Measurements from ENCODE around the gene CLEC4F. TPM values are rescaled to one million over a fixed set of nuclear protein-coding genes. Genes with fewer than 3 reads are reported as not detected.

CLEC4F gene
- total RNA-seq, 2 experiments from 2014 or later: not detected

- CTCF ChIA-PET: interaction anchor here (1.3 to 6.1 kb wide), 4 partner anchors 10 to 112 kb away, joined by 3 to 57 read pairs (median 24); partner anchors contain the start of gene FIGLA
- intact Hi-C loops (cut with micrococcal nuclease): loop anchor here (5.0 kb wide), 1 partner anchor 66 kb away; no protein-coding TSS in a partner anchor
- Mint-ChIP-seq H3K4me1 (ENCODE audit: low read depth) (peaks cover 30% of the 10 kb centered on the region), H3K27me3 (no peaks in the 10 kb centered on the region), H3K36me3 (ENCODE audit: low read depth) (no peaks in the 10 kb centered on the region), H3K27ac (peak overlapping the region; percentile 77), H3K4me3 (no peak overlapping the region), H3K9me3 (no peaks in the 10 kb centered on the region)
- peak; percentile 22 for DNase-seq
- no peak for ATAC-seq
- POLR2A ChIA-PET: interaction anchor here (1.0 to 1.2 kb wide), 2 partner anchors 18 to 19 kb away, joined by 3 read pairs; no protein-coding TSS in a partner anchor
- TF ChIP-seq, protein P1, sequence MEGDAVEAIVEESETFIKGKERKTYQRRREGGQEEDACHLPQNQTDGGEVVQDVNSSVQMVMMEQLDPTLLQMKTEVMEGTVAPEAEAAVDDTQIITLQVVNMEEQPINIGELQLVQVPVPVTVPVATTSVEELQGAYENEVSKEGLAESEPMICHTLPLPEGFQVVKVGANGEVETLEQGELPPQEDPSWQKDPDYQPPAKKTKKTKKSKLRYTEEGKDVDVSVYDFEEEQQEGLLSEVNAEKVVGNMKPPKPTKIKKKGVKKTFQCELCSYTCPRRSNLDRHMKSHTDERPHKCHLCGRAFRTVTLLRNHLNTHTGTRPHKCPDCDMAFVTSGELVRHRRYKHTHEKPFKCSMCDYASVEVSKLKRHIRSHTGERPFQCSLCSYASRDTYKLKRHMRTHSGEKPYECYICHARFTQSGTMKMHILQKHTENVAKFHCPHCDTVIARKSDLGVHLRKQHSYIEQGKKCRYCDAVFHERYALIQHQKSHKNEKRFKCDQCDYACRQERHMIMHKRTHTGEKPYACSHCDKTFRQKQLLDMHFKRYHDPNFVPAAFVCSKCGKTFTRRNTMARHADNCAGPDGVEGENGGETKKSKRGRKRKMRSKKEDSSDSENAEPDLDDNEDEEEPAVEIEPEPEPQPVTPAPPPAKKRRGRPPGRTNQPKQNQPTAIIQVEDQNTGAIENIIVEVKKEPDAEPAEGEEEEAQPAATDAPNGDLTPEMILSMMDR (IDR thresholded peaks at IDR 0.05): no peak
These were observed 32.4 kb upstream of the CLEC4F start for GRCh38 chr2:70852824-70853223.

- Mint-ChIP-seq H3K27ac (peak overlapping the region; percentile 77), H3K9me3 (no peaks in the 10 kb centered on the region), H3K4me1 (ENCODE audit: low read depth) (peaks cover 30% of the 10 kb centered on the region), H3K4me3 (peak overlapping the region; percentile 5), H3K36me3 (ENCODE audit: low read depth) (no peaks in the 10 kb centered on the region), H3K27me3 (no peaks in the 10 kb centered on the region)
- POLR2A ChIA-PET: interaction anchor here (0.6 kb wide), 1 partner anchor 21 kb away, joined by 3 read pairs; no protein-coding TSS in a partner anchor
- intact Hi-C loops (cut with micrococcal nuclease): loop anchor here (5.0 kb wide), 1 partner anchor 64 kb away; no protein-coding TSS in a partner anchor
- CTCF ChIA-PET: interaction anchor here (1.1 to 6.1 kb wide), 5 partner anchors 11 to 113 kb away, joined by 3 to 57 read pairs (median 11); partner anchors contain the start of gene FIGLA
- ATAC-seq: peak; percentile 98
- peak; percentile 70 for DNase-seq
- TF ChIP-seq, protein P1 (IDR thresholded peaks at IDR 0.05): no peak
These were observed 31.3 kb upstream of the CLEC4F start for GRCh38 chr2:70851704-70852103.

- Mint-ChIP-seq H3K36me3 (ENCODE audit: low read depth) (no peaks in the 10 kb centered on the region), H3K27me3 (no peaks in the 10 kb centered on the region), H3K27ac (peak overlapping the region; percentile 67), H3K4me1 (ENCODE audit: low read depth) (peaks cover 30% of the 10 kb centered on the region), H3K4me3 (no peak overlapping the region), H3K9me3 (no peaks in the 10 kb centered on the region)
- no peak for ATAC-seq
- ChIA-PET CTCF (interaction anchor here (1.2 to 6.1 kb wide), 2 partner anchors 11 to 65 kb away, joined by 3 to 57 read pairs; no protein-coding TSS in a partner anchor), POLR2A (no interaction called here)
- intact Hi-C loops (cut with micrococcal nuclease): loop anchor here (5.0 kb wide), 1 partner anchor 64 kb away; no protein-coding TSS in a partner anchor
- no peak for DNase-seq
- TF ChIP-seq, protein P1 (IDR thresholded peaks at IDR 0.05): no peak
These were observed 30.5 kb upstream of the CLEC4F start for GRCh38 chr2:70850925-70851324.

DNA sequence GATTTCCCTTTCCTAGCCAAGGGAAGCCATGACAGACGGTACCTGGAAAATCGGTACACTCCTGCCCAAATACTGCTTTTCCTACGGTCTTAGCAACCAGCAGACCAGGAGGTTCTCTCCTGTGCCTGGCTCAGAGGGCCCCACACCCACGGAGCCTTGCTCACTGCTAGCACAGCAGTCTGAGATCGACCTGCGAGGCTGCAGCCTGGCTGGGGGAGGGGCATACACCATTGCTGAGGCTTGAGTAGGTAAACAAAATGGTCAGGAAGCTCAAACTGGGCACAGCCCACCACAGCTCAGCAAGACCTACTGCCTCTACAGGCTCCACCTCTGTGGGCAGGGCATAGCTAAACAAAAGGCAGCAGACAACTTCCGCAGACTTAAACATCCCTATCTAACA is 22.0 kb upstream of the CLEC4F start:
- DNase-seq (no peak), ATAC-seq (no peak)
- no peaks in the 10 kb centered on the region for H3K4me1 Mint-ChIP-seq (ENCODE audit: low read depth)
- H3K27ac Mint-ChIP-seq: no peak overlapping the region
- intact Hi-C loops (cut with micrococcal nuclease): no loop called here
- no peaks in the 10 kb centered on the region for H3K36me3 Mint-ChIP-seq (ENCODE audit: low read depth)
- ChIA-PET CTCF (interaction anchor here (1.0 to 1.3 kb wide), 3 partner anchors 12 to 53 kb away, joined by 3 to 5 read pairs (median 3); no protein-coding TSS in a partner anchor), POLR2A (no interaction called here)
- TF ChIP-seq, protein P1 (IDR thresholded peaks at IDR 0.05): no peak
- H3K9me3 Mint-ChIP-seq: no peaks in the 10 kb centered on the region
- H3K27me3 Mint-ChIP-seq: peaks cover 6% of the 10 kb centered on the region
- H3K4me3 Mint-ChIP-seq: no peak overlapping the region
